HTERT RPE-1 (cell line): ENCODE results near the gene NPAT.
"Not testable (repeated sequence)": the region's sequence is repeated elsewhere in the genome, so short reads cannot be mapped to it uniquely, and the experiment has no call there.

Experiments used
- in situ Hi-C: fragments of 300-500 bp; cut with MboI; formaldehyde crosslinking; loops from 4 replicates; pipeline ENCODE4 v1.14.3; 2020; ENCODE audit warnings: low sequenced_read_pairs

The NPAT gene

GRCh38 chr11:108160970-108161566 lies 61.4 kb downstream of the NPAT start:
- in situ Hi-C loops: no loop called here

GRCh38 chr11:108154591-108154990 lies 67.8 kb downstream of the NPAT start:
- in situ Hi-C loops: no loop called here

GRCh38 chr11:108148556-108148955 lies 73.9 kb downstream of the NPAT start:
- in situ Hi-C loops: no loop called here

- in situ Hi-C loops: no loop called here
These were observed 75.3 kb downstream of the NPAT start for GRCh38 chr11:108147150-108147549.

GRCh38 chr11:108144615-108145014 lies 77.8 kb downstream of the NPAT start:
- in situ Hi-C loops: no loop called here

- in situ Hi-C loops: no loop called here
These were observed 80.1 kb downstream of the NPAT start for GRCh38 chr11:108142304-108142703.

GRCh38 chr11:108137212-108137611 lies 85.2 kb downstream of the NPAT start:
- in situ Hi-C loops: no loop called here

- in situ Hi-C loops: no loop called here
These were observed 86.4 kb downstream of the NPAT start for GRCh38 chr11:108135845-108136544.

GRCh38 chr11:108132993-108133538 lies 89.4 kb downstream of the NPAT start:
- in situ Hi-C loops: not testable (repeated sequence)

GRCh38 chr11:108131993-108132392 lies 90.4 kb downstream of the NPAT start:
- in situ Hi-C loops: no loop called here

- in situ Hi-C loops: no loop called here
These were observed 93.7 kb downstream of the NPAT start for GRCh38 chr11:108128772-108129171.

- in situ Hi-C loops: no loop called here
These were observed 97.3 kb downstream of the NPAT start for GRCh38 chr11:108125096-108125495.

- in situ Hi-C loops: no loop called here
These were observed 100.2 kb downstream of the NPAT start for GRCh38 chr11:108122166-108122628.

- in situ Hi-C loops: no loop called here
These were observed 100.9 kb downstream of the NPAT start, which contains the start of gene ACAT1 for GRCh38 chr11:108121274-108122155. TSS of gene ACAT1 (plus strand) at chr11:108121567. CDS start at chr11:108121607, 40 bp downstream.

- in situ Hi-C loops: not testable (repeated sequence)
These were observed 101.5 kb downstream of the NPAT start for GRCh38 chr11:108120936-108121273.

- in situ Hi-C loops: no loop called here
These were observed 104.6 kb downstream of the NPAT start for GRCh38 chr11:108117746-108118371.

- in situ Hi-C loops: no loop called here
These were observed 106.8 kb downstream of the NPAT start for GRCh38 chr11:108115500-108116140.

- in situ Hi-C loops: no loop called here
These were observed 110.4 kb downstream of the NPAT start for GRCh38 chr11:108112057-108112456.

GRCh38 chr11:108111126-108111525 lies 111.3 kb downstream of the NPAT start:
- in situ Hi-C loops: no loop called here
